Measurements from ENCODE around the gene DGAT2. TPM values are rescaled to one million over a fixed set of nuclear protein-coding genes. Genes with fewer than 3 reads are reported as not detected.

DGAT2 gene
- total RNA-seq, 1 experiment from 2014 or later: 2.8 TPM

DNA sequence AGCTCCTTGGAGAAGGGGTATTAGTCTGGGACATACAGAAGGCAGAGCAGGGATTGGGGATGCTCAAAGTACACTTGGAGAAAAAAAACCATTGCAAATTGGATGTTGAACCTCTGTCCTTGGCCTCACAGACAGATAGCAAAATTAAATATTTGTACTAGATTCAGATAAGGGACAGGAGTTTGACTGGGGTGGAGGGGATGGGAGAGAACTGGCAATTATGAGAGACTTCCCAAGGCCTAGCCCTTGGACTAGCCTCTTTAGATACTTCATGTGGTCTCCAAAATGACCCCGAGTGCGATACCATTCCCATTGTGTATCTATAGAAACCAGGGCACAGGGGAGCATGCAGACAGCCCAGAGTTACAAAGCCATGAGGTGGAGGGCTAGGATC lies 15.5 kb downstream of the DGAT2 start:
- H3K27ac Mint-ChIP-seq: no peak overlapping the region
- DNase-seq: no peak
- WGBS (ENCODE audit: extremely low coverage, insufficient read length, low lambda C conversion rate): no CpG with 5 or more reads among the region's 2 CpGs

More for the DNA sequence above, 15.5 kb downstream of the DGAT2 start:
- peaks cover 0 to 4% of the 10 kb centered on the region in 2 experiments; a peak in 1 of 4 replicates for H3K4me1 Mint-ChIP-seq
- Histone ChIP-seq H3K4ac (ENCODE audit: low read depth, low read length) (no peak overlapping the region), H2AK5ac (ENCODE audit: insufficient read length, low read length) (no peak overlapping the region), H3K9ac (ENCODE audit: extremely low read depth, insufficient read length, low read length) (no peak overlapping the region), H3K27me3 (ENCODE audit: insufficient read depth, low read length) (no peaks in the 10 kb centered on the region), H3T11ph (ENCODE audit: low read length) (no peak overlapping the region), H3K4me1 (ENCODE audit: insufficient read depth, low read length) (no peaks in the 10 kb centered on the region), H3K23ac (ENCODE audit: insufficient read length, low read depth, low read length) (no peak overlapping the region), H3K23me2 (ENCODE audit: insufficient read length, low read depth, low read length, poor library complexity, severe bottlenecking) (no peaks in the 10 kb centered on the region), H4K20me1 (ENCODE audit: control insufficient read depth, insufficient read depth, insufficient read length) (no peaks in the 10 kb centered on the region), H2AFZ (ENCODE audit: low read length) (no peak overlapping the region), H3K79me1 (ENCODE audit: insufficient read depth, low read depth, low read length, poor library complexity, severe bottlenecking) (no peaks in the 10 kb centered on the region), H2BK20ac (ENCODE audit: low read depth, low read length, poor library complexity, severe bottlenecking) (no peak overlapping the region), H3K27ac (ENCODE audit: insufficient read length, low read depth, low read length) (no peak overlapping the region), H3K56ac (ENCODE audit: insufficient read length, low read depth, low read length) (no peak overlapping the region), H4K5ac (ENCODE audit: insufficient read length, low read depth, low read length) (no peak overlapping the region), H2BK5ac (ENCODE audit: insufficient read length, low read length) (no peak overlapping the region), H3K14ac (ENCODE audit: insufficient read depth, low read length) (no peak overlapping the region), H3K4me2 (ENCODE audit: insufficient read depth, insufficient read length, low read length) (no peak overlapping the region), H2BK12ac (ENCODE audit: insufficient read length, low read depth, low read length) (no peak overlapping the region), H3K18ac (ENCODE audit: insufficient read length, low read depth, low read length) (no peak overlapping the region), H2BK15ac (ENCODE audit: low read depth, low read length) (no peak overlapping the region), H2BK120ac (ENCODE audit: low read depth, low read length, poor library complexity, severe bottlenecking) (no peak overlapping the region), H4K8ac (replicated peaks; ENCODE audit: insufficient read length, low read depth, low read length) (no peak overlapping the region), H3K79me2 (ENCODE audit: insufficient read depth, low read length) (no peaks in the 10 kb centered on the region), H3K9me3 (ENCODE audit: control insufficient read depth, low read depth, low read length) (no peaks in the 10 kb centered on the region), H4K91ac (ENCODE audit: insufficient read length, low read depth, low read length) (no peak overlapping the region)
- H3K9me3 Mint-ChIP-seq: no peaks in the 10 kb centered on the region
- no peak overlapping the region for H3K4me3 Mint-ChIP-seq
- no peak for TF ChIP-seq CTCF (conservative IDR thresholded peaks at IDR 0.05)
- H3K27me3 Mint-ChIP-seq (ENCODE audit: low read depth): no peaks in the 10 kb centered on the region; the same call in 1 of the 2 replicates
- H3K36me3 Mint-ChIP-seq (ENCODE audit: insufficient read depth in 1 of 3, low read depth in 3 of 3): no peaks in the 10 kb centered on the region; a peak in 1 of 7 replicates
